Natural killer cell (primary cell): ENCODE results near the gene ABCC1. TPM values are rescaled to one million over a fixed set of nuclear protein-coding genes. Genes with fewer than 3 reads are reported as not detected.

Experiments
- ATAC-seq, 3 donors: fragments of 150-1000 bp in 2 of 3; fragments of 200-7000 bp in 1 of 3; cut with Tn5 transposase; 1 replicate in 1 of 3; 2 replicates in 2 of 3; pipeline ENCODE4 v1.10.0; 2021; ENCODE audit warnings: mild to moderate bottlenecking in 2 of 3, moderate library complexity in 2 of 3
- DNase-seq, 2 donors: peaks; one replicate each; pipeline versions ENCODE4 v3.0.0 to v3.0.0-alpha.2; 2013 to 2021; ENCODE audit warnings: mixed read lengths in 1 of 2
- H3K27ac ChIP-seq: one replicate; pipeline ENCODE4 v1.5.1; 2013; ENCODE audit warnings: mild to moderate bottlenecking, low read length
- H3K27me3 ChIP-seq: one replicate; pipeline ENCODE4 v1.6.1; 2013; ENCODE audit warnings: low read length; ENCODE audit not compliant: control insufficient read depth, insufficient read depth
- H3K36me3 ChIP-seq: one replicate; pipeline ENCODE4 v1.6.1; 2013; ENCODE audit warnings: low read length; ENCODE audit not compliant: control insufficient read depth, insufficient read depth
- H3K4me1 ChIP-seq: one replicate; pipeline ENCODE4 v1.6.1; 2013; ENCODE audit warnings: low read length; ENCODE audit not compliant: control insufficient read depth, insufficient read depth
- H3K4me3 ChIP-seq: one replicate; pipeline ENCODE4 v1.5.1; 2013; ENCODE audit warnings: low read length
- H3K9me3 ChIP-seq: one replicate; pipeline ENCODE4 v1.6.1; 2013; ENCODE audit warnings: low read length; ENCODE audit not compliant: control insufficient read depth, insufficient read depth
- H3K27ac Mint-ChIP-seq, 2 donors: one replicate each; pipeline ENCODE4 v1.8.0; 2022; ENCODE audit warnings: mild to moderate bottlenecking in 2 of 2, mixed read lengths in 2 of 2, moderate library complexity in 1 of 2
- H3K27me3 Mint-ChIP-seq, 2 donors: one replicate each; pipeline ENCODE4 v1.8.0; 2022; ENCODE audit warnings: low read depth in 2 of 2, mixed read lengths in 2 of 2
- H3K36me3 Mint-ChIP-seq: one replicate; pipeline ENCODE4 v1.8.0; 2022; ENCODE audit warnings: mixed read lengths
- H3K4me1 Mint-ChIP-seq, 2 donors: one replicate each; pipeline ENCODE4 v1.8.0; 2022; ENCODE audit warnings: mixed read lengths in 2 of 2
- H3K4me3 Mint-ChIP-seq: one replicate; pipeline ENCODE4 v1.8.0; 2022; ENCODE audit warnings: mild to moderate bottlenecking, moderate library complexity, mixed read lengths
- H3K9me3 Mint-ChIP-seq, 2 donors: one replicate each; pipeline ENCODE4 v1.8.0; 2022; ENCODE audit warnings: mixed read lengths in 2 of 2
- WGBS: methylation state at CpG from one replicate; pipeline ENCODE4 v1.1.7; 2013; ENCODE audit warnings: missing lambda C conversion rate; ENCODE audit not compliant: insufficient coverage; 5-methylcytosine and 5-hydroxymethylcytosine counted together
- intact Hi-C: fragments of 100-400 bp; cut with micrococcal nuclease; formaldehyde crosslinking; loops from one replicate; pipeline ENCODE4 v1.14.2; 2022
- total RNA-seq, 4 donors: library from RNA; stranded (reverse); fragments of 120-200 nt in 1 of 4; gene quantifications; one replicate each; pipeline versions ENCODE4 v1.2.3 to v1.2.4, GENCODE V29; 2013 to 2022
- TF ChIP-seq, protein P1 (sequence below): fragments of 200-600 bp; IDR thresholded peaks from one replicate; pipeline ENCODE4 v1.8.0; 2022; ENCODE audit warnings: antibody characterized with exemption

ABCC1 gene
- total RNA-seq, 3 donors from 2014 or later (not counting 1 experiment from before 2014, with no cell fraction given) = 24.5 to 53.9 (median 27.9) TPM

- Histone ChIP-seq H3K27ac (no peak overlapping the region), H3K36me3 (peaks cover 51% of the 10 kb centered on the region), H3K4me1 (no peaks in the 10 kb centered on the region), H3K4me3 (no peak overlapping the region), H3K9me3 (no peaks in the 10 kb centered on the region), H3K27me3 (no peaks in the 10 kb centered on the region)
- Mint-ChIP-seq H3K4me3 (no peak overlapping the region), H3K9me3 (no peaks in the 10 kb centered on the region), H3K36me3 (peaks cover 5% of the 10 kb centered on the region), H3K27ac (no peak overlapping the region), H3K27me3 (no peaks in the 10 kb centered on the region), H3K4me1 (no peaks in the 10 kb centered on the region)
- no peak for ATAC-seq
- TF ChIP-seq, protein P1, sequence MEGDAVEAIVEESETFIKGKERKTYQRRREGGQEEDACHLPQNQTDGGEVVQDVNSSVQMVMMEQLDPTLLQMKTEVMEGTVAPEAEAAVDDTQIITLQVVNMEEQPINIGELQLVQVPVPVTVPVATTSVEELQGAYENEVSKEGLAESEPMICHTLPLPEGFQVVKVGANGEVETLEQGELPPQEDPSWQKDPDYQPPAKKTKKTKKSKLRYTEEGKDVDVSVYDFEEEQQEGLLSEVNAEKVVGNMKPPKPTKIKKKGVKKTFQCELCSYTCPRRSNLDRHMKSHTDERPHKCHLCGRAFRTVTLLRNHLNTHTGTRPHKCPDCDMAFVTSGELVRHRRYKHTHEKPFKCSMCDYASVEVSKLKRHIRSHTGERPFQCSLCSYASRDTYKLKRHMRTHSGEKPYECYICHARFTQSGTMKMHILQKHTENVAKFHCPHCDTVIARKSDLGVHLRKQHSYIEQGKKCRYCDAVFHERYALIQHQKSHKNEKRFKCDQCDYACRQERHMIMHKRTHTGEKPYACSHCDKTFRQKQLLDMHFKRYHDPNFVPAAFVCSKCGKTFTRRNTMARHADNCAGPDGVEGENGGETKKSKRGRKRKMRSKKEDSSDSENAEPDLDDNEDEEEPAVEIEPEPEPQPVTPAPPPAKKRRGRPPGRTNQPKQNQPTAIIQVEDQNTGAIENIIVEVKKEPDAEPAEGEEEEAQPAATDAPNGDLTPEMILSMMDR = no peak
- no peak for DNase-seq
- 97% methylated on average over 21 of the region's 21 CpGs for WGBS
- intact Hi-C loops = no loop called here
Measured at GRCh38 chr16:16133943-16134604, 184.7 kb downstream of the ABCC1 start.

DNA sequence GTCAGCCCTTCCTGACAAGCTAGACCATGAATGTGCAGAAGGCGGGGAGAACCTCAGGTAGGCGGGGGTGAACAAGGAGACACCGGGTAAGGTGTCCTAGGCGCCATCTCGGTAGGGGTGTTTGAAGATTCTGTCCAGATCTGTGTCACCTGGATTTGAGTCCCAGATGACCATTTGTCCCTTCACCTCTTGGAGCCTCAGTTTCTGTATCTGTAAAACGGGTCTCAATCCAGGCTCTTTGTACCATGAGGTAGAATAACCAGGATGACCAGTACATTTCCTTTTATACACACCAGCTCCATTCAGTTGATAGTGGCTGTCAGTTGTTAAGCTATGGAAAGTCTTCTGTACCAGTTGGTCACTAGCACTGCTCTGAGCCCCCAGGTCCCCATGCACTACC is 187.2 kb downstream of the ABCC1 start:
- no peaks in the 10 kb centered on the region for H3K27me3 Mint-ChIP-seq
- ATAC-seq = no peak
- TF ChIP-seq, protein P1 = no peak
- peaks cover 6% of the 10 kb centered on the region for H3K36me3 Mint-ChIP-seq
- H3K4me1 ChIP-seq = no peaks in the 10 kb centered on the region
- no peak overlapping the region for H3K4me3 ChIP-seq
- H3K9me3 ChIP-seq = no peaks in the 10 kb centered on the region
- no peak overlapping the region for H3K4me3 Mint-ChIP-seq
- no peaks in the 10 kb centered on the region for H3K27me3 ChIP-seq
- intact Hi-C loops = no loop called here
- H3K36me3 ChIP-seq = peaks cover 71% of the 10 kb centered on the region
- WGBS = 97% methylated on average over 6 of the region's 6 CpGs
- no peak overlapping the region for H3K27ac Mint-ChIP-seq
- H3K9me3 Mint-ChIP-seq = no peaks in the 10 kb centered on the region
- H3K27ac ChIP-seq = no peak overlapping the region
- H3K4me1 Mint-ChIP-seq = no peaks in the 10 kb centered on the region
- no peak for DNase-seq

DNA sequence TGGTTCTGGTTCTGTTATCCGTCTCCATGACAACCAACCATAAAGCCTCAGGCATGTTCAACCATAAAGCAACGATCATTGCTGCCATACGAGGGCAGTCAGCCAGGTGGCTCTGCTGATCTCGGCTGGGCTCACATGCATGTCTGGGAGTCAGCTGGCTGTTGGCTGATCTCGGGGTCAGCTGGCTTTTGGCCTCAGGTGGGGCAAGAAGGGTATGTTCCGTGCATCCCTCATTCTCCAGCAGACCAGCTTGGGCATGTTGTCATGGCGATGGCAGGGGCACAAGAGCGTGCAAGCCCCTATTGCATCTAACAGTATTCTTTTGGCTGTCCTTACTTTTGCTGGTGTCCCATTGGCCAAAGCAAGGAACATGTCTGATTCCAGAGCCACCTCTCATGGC is 187.7 kb downstream of the ABCC1 start:
- Mint-ChIP-seq H3K4me1 (no peaks in the 10 kb centered on the region), H3K9me3 (no peaks in the 10 kb centered on the region), H3K36me3 (peaks cover 6% of the 10 kb centered on the region), H3K4me3 (no peak overlapping the region), H3K27me3 (no peaks in the 10 kb centered on the region), H3K27ac (no peak overlapping the region)
- peaks cover 72% of the 10 kb centered on the region for H3K36me3 ChIP-seq
- DNase-seq = no peak
- H3K4me3 ChIP-seq = no peak overlapping the region
- no peaks in the 10 kb centered on the region for H3K9me3 ChIP-seq
- no peak overlapping the region for H3K27ac ChIP-seq
- no peaks in the 10 kb centered on the region for H3K27me3 ChIP-seq
- WGBS = 94% methylated on average over 8 of the region's 8 CpGs
- no peak for ATAC-seq
- intact Hi-C loops = no loop called here
- TF ChIP-seq, protein P1 = no peak
- H3K4me1 ChIP-seq = no peaks in the 10 kb centered on the region
